NCI-H446 (cell line): ENCODE data around the gene PTPRM.

Experiments used
- DNase-seq, 2 experiments: peaks; one replicate each; lab custom pipeline; 2025; lab: John Stamatoyannopoulos, UW

Gene PTPRM

GRCh38 chr18:7600036-7600435, 32.9 kb downstream of the PTPRM start:
- no peak for DNase-seq

- DNase-seq = no peak
Observed at GRCh38 chr18:7600528-7601245, 33.6 kb downstream of the PTPRM start.

- no peak for DNase-seq
Observed at GRCh38 chr18:7601246-7601615, 34.1 kb downstream of the PTPRM start.

- DNase-seq = no peak
Observed at GRCh38 chr18:7601936-7602335, 34.8 kb downstream of the PTPRM start.

- no peak for DNase-seq
Observed at GRCh38 chr18:7603259-7604000, 36.3 kb downstream of the PTPRM start.

GRCh38 chr18:7604361-7604760, 37.2 kb downstream of the PTPRM start:
- no peak for DNase-seq

- no peak for DNase-seq
Observed at GRCh38 chr18:7605705-7606104, 38.6 kb downstream of the PTPRM start.

- no peak for DNase-seq
Observed at GRCh38 chr18:7607540-7608173, 40.5 kb downstream of the PTPRM start.

GRCh38 chr18:7608174-7608550, 41.0 kb downstream of the PTPRM start:
- DNase-seq = no peak

- no peak for DNase-seq
Observed at GRCh38 chr18:7608781-7609201, 41.7 kb downstream of the PTPRM start.

GRCh38 chr18:7609617-7610016, 42.5 kb downstream of the PTPRM start:
- DNase-seq = no peak

GRCh38 chr18:7614042-7614441, 46.9 kb downstream of the PTPRM start:
- DNase-seq = no peak

GRCh38 chr18:7615840-7616239, 48.7 kb downstream of the PTPRM start:
- DNase-seq = no peak

- DNase-seq = no peak
Observed at GRCh38 chr18:7616661-7617060, 49.5 kb downstream of the PTPRM start.

GRCh38 chr18:7617738-7618422, 50.8 kb downstream of the PTPRM start:
- no peak for DNase-seq

- no peak for DNase-seq
Observed at GRCh38 chr18:7618891-7619442, 51.9 kb downstream of the PTPRM start.

- DNase-seq = no peak
Observed at GRCh38 chr18:7619676-7620075, 52.6 kb downstream of the PTPRM start.

- DNase-seq = no peak
Observed at GRCh38 chr18:7622721-7623120, 55.6 kb downstream of the PTPRM start.

GRCh38 chr18:7623681-7624080, 56.6 kb downstream of the PTPRM start:
- no peak for DNase-seq

GRCh38 chr18:7624697-7625096, 57.6 kb downstream of the PTPRM start:
- no peak for DNase-seq

GRCh38 chr18:7626175-7626921, 59.2 kb downstream of the PTPRM start:
- no peak for DNase-seq
